Loucy (cell line): ENCODE measurements around the gene PMVK.

Experiments used
- H2AFZ ChIP-seq: fragments of 200-600 bp; sonication (generic); 2 replicates; pipeline ENCODE4 v1.6.0; 2016; ENCODE audit warnings: antibody characterized with exemption, mild to moderate bottlenecking, low read length, moderate library complexity
- H3F3A ChIP-seq: fragments of 200-600 bp; 2 replicates; pipeline ENCODE4 v1.6.0; 2016; ENCODE audit warnings: antibody characterized with exemption, low read depth, mild to moderate bottlenecking
- H3K27me3 ChIP-seq: fragments of 200-600 bp; sonication (generic); 2 replicates; pipeline ENCODE4 v1.6.1; 2014; ENCODE audit warnings: low read length, mild to moderate bottlenecking; ENCODE audit not compliant: insufficient read depth, poor library complexity, severe bottlenecking
- H3K36me3 ChIP-seq: fragments of 200-600 bp; sonication (generic); 2 replicates; pipeline ENCODE4 v1.6.1; 2016; ENCODE audit warnings: low read length; ENCODE audit not compliant: insufficient read depth
- H3K4me1 ChIP-seq: fragments of 200-600 bp; sonication (generic); 2 replicates; pipeline ENCODE4 v1.5.1; 2014; ENCODE audit warnings: low read length, mild to moderate bottlenecking; ENCODE audit not compliant: insufficient read depth, poor library complexity, severe bottlenecking
- H3K4me2 ChIP-seq: fragments of 200-600 bp; sonication (generic); 2 replicates; pipeline ENCODE4 v1.6.0; 2014; ENCODE audit warnings: antibody characterized with exemption, low read length, low read depth, mild to moderate bottlenecking; ENCODE audit not compliant: poor library complexity, severe bottlenecking
- H3K4me3 ChIP-seq: fragments of 200-600 bp; sonication (generic); 2 replicates; pipeline ENCODE4 v1.5.1; 2014; ENCODE audit warnings: low read length, mild to moderate bottlenecking, mixed read lengths; ENCODE audit not compliant: poor library complexity, severe bottlenecking
- H3K79me2 ChIP-seq: fragments of 200-600 bp; sonication (generic); 2 replicates; pipeline ENCODE4 v1.6.1; 2014; ENCODE audit warnings: low read length; ENCODE audit not compliant: insufficient read depth
- H3K9ac ChIP-seq: fragments of 200-600 bp; sonication (generic); 2 replicates; pipeline ENCODE4 v1.6.0; 2014; ENCODE audit warnings: mild to moderate bottlenecking, low read depth, low read length, moderate library complexity; ENCODE audit not compliant: poor library complexity, severe bottlenecking
- H3K9me2 ChIP-seq: fragments of 200-600 bp; sonication (generic); replicated peaks from 2 replicates; pipeline ENCODE4 v1.6.1; 2016; ENCODE audit warnings: low read depth, low read length, mixed read lengths
- H3K9me3 ChIP-seq: fragments of 200-600 bp; sonication (generic); 2 replicates; pipeline ENCODE4 v1.6.1; 2014; ENCODE audit warnings: mild to moderate bottlenecking, antibody characterized with exemption, low read length, low read depth; ENCODE audit not compliant: insufficient read depth
- H4K20me1 ChIP-seq: fragments of 200-600 bp; sonication (generic); 2 replicates; pipeline ENCODE4 v1.6.0; 2014; ENCODE audit warnings: antibody characterized with exemption, low read length, mild to moderate bottlenecking; ENCODE audit not compliant: insufficient read depth, poor library complexity, severe bottlenecking
- EZH2phosphoT487 ChIP-seq: fragments of 200-600 bp; IDR thresholded peaks from 2 replicates; pipeline ENCODE4 v1.6.1; 2018; ENCODE audit warnings: antibody characterized with exemption, mild to moderate bottlenecking, moderate library complexity, borderline replicate concordance
- TF ChIP-seq, protein P1 (sequence below): fragments of 200-600 bp; sonication (generic); conservative IDR thresholded peaks from 2 replicates; pipeline ENCODE4 v1.5.1; 2014; ENCODE audit warnings: mild to moderate bottlenecking, antibody characterized with exemption, low read length

PMVK gene

DNA sequence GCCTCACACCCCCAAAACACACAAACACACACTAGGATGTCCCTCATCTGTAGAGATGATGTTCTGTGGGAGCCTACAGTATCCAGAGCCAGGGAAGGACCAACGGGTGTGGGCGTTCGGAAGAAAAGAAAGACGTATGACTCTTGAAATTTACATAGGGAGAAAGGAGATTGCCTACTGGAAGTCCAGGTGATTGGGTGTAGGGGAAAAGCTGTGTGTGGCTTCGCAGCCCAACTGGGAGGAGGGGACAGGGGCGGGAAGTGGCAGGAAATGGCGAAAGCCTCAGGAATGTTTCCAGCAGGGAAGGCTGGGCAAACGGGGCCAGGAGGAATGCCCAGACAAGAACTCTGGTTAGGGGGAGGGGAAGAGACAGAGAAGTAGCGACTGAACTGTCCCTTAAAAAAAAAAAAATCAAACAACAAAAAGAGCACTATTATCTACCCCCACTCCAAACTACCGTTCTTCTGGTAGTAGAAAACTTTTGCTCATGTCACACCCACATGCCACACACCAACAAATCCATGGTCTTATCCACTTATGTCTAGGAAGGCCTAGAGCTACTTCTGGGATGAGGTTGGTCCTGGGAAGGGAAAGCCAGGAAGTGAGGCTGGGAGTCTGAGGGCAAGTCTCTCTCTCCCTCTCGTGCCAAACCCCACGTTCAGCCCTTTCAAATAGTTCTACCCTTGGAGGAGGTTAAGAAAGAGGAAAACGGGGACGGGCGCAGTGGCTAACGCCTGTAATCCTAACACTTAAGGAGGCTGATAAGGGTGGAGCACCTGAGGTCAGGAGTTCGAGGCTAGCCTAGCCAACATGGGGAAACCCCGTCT lies 36.2 kb upstream of the PMVK start:
- no peak for TF ChIP-seq EZH2phosphoT487
- TF ChIP-seq, protein P1, sequence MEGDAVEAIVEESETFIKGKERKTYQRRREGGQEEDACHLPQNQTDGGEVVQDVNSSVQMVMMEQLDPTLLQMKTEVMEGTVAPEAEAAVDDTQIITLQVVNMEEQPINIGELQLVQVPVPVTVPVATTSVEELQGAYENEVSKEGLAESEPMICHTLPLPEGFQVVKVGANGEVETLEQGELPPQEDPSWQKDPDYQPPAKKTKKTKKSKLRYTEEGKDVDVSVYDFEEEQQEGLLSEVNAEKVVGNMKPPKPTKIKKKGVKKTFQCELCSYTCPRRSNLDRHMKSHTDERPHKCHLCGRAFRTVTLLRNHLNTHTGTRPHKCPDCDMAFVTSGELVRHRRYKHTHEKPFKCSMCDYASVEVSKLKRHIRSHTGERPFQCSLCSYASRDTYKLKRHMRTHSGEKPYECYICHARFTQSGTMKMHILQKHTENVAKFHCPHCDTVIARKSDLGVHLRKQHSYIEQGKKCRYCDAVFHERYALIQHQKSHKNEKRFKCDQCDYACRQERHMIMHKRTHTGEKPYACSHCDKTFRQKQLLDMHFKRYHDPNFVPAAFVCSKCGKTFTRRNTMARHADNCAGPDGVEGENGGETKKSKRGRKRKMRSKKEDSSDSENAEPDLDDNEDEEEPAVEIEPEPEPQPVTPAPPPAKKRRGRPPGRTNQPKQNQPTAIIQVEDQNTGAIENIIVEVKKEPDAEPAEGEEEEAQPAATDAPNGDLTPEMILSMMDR = no peak
- peak overlapping the region; percentile 73 for H3K4me2 ChIP-seq
- H3K27me3 ChIP-seq = no peaks in the 10 kb centered on the region
- peaks cover 53% of the 10 kb centered on the region for H3K4me1 ChIP-seq
- peaks cover 3% of the 10 kb centered on the region; the same call in 1 of the 2 replicates for H3F3A ChIP-seq
- H2AFZ ChIP-seq = no peak overlapping the region
- no peaks in the 10 kb centered on the region for H3K9me2 ChIP-seq
- peaks cover 9% of the 10 kb centered on the region; the same call in 1 of the 2 replicates for H3K36me3 ChIP-seq
- no peaks in the 10 kb centered on the region for H3K9me3 ChIP-seq
- peak overlapping the region; percentile 95 for H3K9ac ChIP-seq
- peak overlapping the region; percentile 94 for H3K4me3 ChIP-seq
- peaks cover 28% of the 10 kb centered on the region for H4K20me1 ChIP-seq
- H3K79me2 ChIP-seq = peaks cover 79% of the 10 kb centered on the region

DNA sequence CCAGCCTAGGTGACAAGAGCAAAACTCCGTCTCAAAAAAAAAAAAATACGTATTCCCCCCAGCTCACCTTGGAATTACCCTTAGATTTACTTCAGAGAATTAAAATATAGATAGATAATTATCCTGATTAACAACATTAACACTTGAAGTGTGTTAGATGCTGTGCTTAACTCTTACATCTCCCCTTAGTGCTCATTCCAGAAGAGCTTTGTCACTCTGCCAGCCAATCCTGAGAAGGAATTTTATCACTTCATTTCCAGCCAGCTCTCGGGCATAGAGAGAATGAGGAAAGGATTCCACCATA lies 35.6 kb upstream of the PMVK start:
- H3K4me3 ChIP-seq = peak overlapping the region; percentile 94
- H3K27me3 ChIP-seq = no peaks in the 10 kb centered on the region
- H3K4me2 ChIP-seq = peak overlapping the region; percentile 73
- H3K36me3 ChIP-seq = peaks cover 14% of the 10 kb centered on the region; the same call in 1 of the 2 replicates
- peaks cover 23% of the 10 kb centered on the region for H4K20me1 ChIP-seq
- H3K4me1 ChIP-seq = peaks cover 47% of the 10 kb centered on the region
- no peak overlapping the region for H2AFZ ChIP-seq
- peaks cover 74% of the 10 kb centered on the region for H3K79me2 ChIP-seq
- H3K9me2 ChIP-seq = no peaks in the 10 kb centered on the region
- H3K9ac ChIP-seq = peak overlapping the region; percentile 95
- TF ChIP-seq, protein P1 = no peak
- no peak for TF ChIP-seq EZH2phosphoT487
- peaks cover 3% of the 10 kb centered on the region; the same call in 1 of the 2 replicates for H3F3A ChIP-seq
- no peaks in the 10 kb centered on the region for H3K9me3 ChIP-seq

DNA sequence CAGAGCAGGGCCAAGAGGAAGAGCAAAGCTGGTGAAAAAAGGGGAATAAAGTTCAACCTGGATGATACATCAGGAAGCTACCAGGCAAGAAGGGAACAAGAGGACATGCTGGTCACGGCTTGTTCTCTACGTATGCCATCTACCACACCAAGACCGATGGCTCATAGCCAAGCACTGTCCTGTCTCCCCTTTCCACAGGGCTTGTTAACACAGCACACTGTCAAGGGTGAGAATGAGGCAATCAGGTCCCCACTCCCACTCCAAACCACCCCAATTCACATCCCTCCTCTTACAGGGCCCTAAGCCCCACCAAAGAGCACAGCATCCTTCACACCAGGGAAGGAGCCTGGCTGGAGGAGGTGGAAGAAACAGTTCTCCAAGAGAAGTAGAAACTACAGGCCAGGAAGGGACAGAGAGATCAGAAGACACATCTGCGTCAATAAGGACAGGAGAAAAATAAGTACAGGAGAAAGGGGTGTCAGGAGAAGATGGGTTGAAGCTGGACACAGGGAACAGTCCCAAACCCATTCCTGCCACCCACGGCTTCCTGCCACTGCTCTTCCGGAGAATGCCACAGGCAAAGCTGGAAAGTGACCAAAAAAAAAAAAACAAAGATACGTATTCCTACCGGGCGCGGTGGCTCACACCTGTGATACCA lies 35.0 kb upstream of the PMVK start:
- H3K36me3 ChIP-seq = peaks cover 17% of the 10 kb centered on the region; the same call in 1 of the 2 replicates
- H3K9ac ChIP-seq = peak overlapping the region; percentile 52
- peaks cover 40% of the 10 kb centered on the region for H3K4me1 ChIP-seq
- no peaks in the 10 kb centered on the region for H3K9me2 ChIP-seq
- no peaks in the 10 kb centered on the region for H3K9me3 ChIP-seq
- H3K4me2 ChIP-seq = peak overlapping the region; percentile 70
- no peak overlapping the region for H2AFZ ChIP-seq
- peaks cover 22% of the 10 kb centered on the region for H4K20me1 ChIP-seq
- H3K79me2 ChIP-seq = peaks cover 67% of the 10 kb centered on the region
- TF ChIP-seq EZH2phosphoT487 = no peak
- H3K4me3 ChIP-seq = peak overlapping the region; percentile 63
- H3F3A ChIP-seq = peaks cover 3% of the 10 kb centered on the region; the same call in 1 of the 2 replicates
- no peaks in the 10 kb centered on the region for H3K27me3 ChIP-seq
